ENCODE results near the gene IGF1. TPM values are rescaled to one million over a fixed set of nuclear protein-coding genes. Genes with fewer than 3 reads are reported as not detected.
A peak's percentile ranks its signal among the peaks of the same experiment; 100 is the strongest.

IGF1 gene
- total RNA-seq, 2 donors from 2014 or later = 0.79 to 2.0 TPM

DNA sequence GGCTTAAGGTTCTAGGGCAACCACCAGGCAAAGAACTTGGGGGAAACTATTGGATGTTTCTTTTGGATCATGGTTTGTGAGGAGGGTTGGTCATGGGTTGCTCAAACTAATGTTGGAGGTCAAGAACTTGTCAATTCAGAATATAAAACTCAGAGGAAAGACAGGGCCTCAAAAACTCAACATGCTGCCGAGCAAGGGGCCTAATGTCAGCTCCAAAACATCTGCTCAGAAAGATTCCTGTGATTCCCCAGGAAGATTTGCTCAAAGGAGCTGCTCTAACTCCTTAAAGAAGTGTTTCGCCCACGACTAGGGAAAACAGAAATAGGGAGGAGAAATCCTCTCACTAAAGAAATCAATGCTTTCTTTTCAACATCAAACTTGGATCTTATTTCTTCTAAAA, 3.7 kb upstream of the IGF1 start:
- ATAC-seq (replicated peaks in 1 of 2) (peak; percentile 30 to 55), DNase-seq (peak; percentile 5 to 25)
- H3K4me1 Mint-ChIP-seq (ENCODE audit: low read depth) = peaks cover 34% of the 10 kb centered on the region
- H3K27me3 Mint-ChIP-seq (ENCODE audit: low read depth) = no peaks in the 10 kb centered on the region
- H3K36me3 Mint-ChIP-seq (ENCODE audit: insufficient read depth in 2 of 2) = no peaks in the 10 kb centered on the region
- peak overlapping the region; percentile 47 to 75 for H3K4me3 Mint-ChIP-seq
- H3K9me3 Mint-ChIP-seq = no peaks in the 10 kb centered on the region
- H3K27ac Mint-ChIP-seq = peak overlapping the region; percentile 93

DNA sequence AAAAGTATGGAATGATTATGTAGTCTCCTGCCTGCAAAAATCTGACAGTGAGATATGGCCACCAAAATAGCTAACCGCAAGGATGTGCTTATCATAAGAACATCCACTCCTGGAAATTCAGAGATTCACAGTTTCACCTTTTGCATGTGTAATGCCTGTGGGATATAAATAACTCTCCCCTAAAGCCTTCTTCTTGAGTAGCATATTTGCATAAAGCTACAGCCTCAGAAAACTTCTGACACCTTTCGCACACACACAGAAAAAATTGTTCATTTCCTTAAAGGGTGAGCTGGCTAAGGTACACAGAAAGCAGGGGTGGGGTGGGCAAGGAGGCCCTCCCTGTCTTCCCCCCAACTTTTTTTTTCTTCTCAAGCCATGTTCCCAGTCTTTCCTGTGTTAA, 3.1 kb upstream of the IGF1 start:
- Mint-ChIP-seq H3K9me3 (no peaks in the 10 kb centered on the region), H3K36me3 (ENCODE audit: insufficient read depth in 2 of 2) (no peaks in the 10 kb centered on the region), H3K4me1 (ENCODE audit: low read depth) (peaks cover 34% of the 10 kb centered on the region), H3K27me3 (ENCODE audit: low read depth) (no peaks in the 10 kb centered on the region), H3K4me3 (peak overlapping the region; percentile 47 to 75), H3K27ac (peak overlapping the region; percentile 93)
- peak; percentile 25 to 38 for DNase-seq
- ATAC-seq (replicated peaks in 1 of 2) = peak; percentile 50 to 58

DNA sequence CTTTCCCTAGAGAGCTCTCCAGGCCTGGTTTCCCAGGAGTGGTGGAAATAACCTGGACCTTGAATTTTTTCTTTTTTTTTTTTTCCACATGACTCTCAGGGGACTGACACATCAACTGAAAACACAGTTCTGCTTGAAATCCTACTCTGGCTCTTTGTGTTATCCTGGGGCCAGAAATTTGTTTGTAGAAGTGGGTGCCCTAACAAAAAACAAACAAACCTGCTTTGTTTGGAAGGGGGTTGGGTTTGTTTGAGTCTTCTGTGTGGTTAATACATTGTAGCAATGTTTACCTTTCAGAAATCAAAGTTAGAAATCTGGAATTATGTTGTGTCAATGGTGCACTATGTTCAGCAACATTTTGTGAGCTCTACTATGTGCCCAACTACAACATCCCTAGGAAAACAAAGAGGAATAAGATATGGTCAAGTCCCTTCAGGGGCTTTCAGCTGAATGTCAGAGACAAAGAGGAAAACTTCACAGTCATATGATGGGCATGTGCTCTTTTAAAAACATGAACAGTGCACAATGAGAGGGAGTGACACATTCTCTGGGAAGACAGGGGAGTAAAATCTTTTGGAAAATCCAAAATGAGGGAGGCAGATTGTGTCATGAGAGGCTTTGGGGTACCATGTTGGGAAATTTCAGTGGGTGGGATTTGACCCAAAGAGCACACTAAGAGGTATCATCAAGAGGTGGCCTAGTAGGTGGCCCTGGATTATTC, 1.5 kb upstream of the IGF1 start:
- ATAC-seq (replicated peaks in 1 of 2) = no peak
- Mint-ChIP-seq H3K4me1 (ENCODE audit: low read depth) (peaks cover 39% of the 10 kb centered on the region), H3K36me3 (ENCODE audit: insufficient read depth in 2 of 2) (no peaks in the 10 kb centered on the region), H3K27ac (no peak overlapping the region), H3K27me3 (ENCODE audit: low read depth) (no peaks in the 10 kb centered on the region), H3K9me3 (no peaks in the 10 kb centered on the region), H3K4me3 (no peak overlapping the region)
- no peak for DNase-seq

DNA sequence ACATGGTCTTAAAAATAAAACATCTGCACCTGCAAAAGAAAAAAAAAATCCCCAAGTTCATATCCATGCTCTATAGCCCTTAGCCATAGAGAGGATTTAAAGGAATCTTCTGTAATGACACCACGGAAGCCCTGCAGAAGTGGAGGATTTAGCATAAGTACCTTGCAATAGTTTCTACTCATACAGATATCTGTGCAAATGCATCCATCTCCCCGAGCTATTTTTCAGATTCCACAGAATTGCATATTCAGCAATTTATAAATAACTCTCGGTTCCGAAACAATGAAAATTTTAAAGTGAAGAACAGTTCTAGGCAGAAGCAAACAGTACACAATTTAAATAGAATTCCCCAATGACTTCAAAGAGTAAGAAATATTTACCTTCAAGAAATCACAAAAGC, 424 bp downstream of the IGF1 start:
- no peak overlapping the region for H3K27ac Mint-ChIP-seq
- no peaks in the 10 kb centered on the region for H3K36me3 Mint-ChIP-seq (ENCODE audit: insufficient read depth in 2 of 2)
- no peaks in the 10 kb centered on the region for H3K9me3 Mint-ChIP-seq
- H3K4me1 Mint-ChIP-seq (ENCODE audit: low read depth) = peaks cover 49% of the 10 kb centered on the region
- ATAC-seq (replicated peaks in 1 of 2) (no peak), DNase-seq (no peak)
- peaks cover 12% of the 10 kb centered on the region for H3K27me3 Mint-ChIP-seq (ENCODE audit: low read depth)
- H3K4me3 Mint-ChIP-seq = no peak overlapping the region

DNA sequence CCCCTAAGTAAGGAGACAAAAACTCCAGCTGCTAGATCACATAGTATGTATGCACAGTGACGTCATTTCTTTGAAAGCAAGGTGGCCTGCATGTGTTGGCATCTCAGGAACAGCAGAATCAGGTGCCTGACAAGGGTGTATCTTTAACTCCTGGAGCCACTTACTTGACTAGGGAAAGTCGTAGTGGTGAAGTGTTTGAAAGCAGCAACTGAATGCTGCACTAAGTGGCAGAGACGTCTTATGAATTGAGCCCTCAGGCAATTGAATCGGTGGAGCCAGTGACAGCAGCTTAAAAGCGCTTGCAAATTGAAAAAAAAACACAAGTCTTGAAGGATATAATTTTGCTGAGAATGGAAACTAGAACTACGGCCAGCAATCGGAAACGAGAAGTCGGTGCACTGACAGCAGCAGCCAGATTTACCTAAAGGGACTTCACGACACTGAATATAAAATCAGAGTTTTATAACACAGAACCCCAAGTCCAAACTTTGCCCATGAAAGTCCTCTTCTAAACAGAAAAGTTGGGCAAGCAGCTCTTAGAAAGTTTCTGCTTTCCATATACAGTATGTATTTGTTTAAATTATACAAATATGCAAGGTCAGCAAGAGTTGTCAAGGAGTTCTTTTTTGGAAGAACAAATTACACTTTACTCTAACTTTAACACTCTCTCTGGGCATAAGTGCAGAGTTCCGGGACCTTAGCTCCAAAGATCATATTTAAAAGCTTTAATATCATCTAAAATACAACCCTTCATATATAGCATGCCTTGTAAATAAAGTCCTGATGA, 1.1 kb downstream of the IGF1 start:
- H3K4me3 Mint-ChIP-seq = no peak overlapping the region

DNA sequence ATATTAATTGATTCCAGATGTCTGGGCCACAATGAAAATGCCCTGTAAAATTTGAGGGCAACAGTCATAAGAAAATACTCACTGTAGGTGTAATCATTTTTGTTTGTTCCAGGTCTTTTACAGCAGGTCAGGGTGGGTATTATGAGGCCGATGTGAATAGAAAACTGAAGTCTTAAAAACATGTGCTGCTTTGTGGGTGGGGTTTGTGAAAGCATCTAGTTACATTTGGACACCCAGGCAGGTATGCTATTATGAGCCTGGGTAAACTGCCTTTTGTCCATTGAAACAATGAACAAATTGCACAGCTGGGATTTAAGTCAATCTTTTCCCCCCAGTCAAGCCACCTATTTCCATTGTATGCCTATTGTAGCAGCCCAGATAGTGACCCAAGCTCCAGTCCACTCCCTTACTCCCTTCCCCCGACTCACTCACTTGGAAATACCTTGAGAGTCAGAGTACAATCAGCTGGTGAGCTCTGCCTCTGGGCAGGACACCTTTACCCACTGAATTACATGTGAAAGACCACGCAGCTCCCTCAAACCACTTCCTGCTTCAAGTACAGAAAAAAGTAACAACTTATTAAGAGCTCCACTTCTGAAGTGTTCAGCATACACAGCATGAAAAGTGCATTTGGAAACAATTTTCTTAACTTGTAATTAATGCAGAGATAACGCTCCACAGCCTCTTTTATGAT, 1.8 kb downstream of the IGF1 start:
- Mint-ChIP-seq H3K4me1 (ENCODE audit: low read depth) (peaks cover 49% of the 10 kb centered on the region), H3K27me3 (ENCODE audit: low read depth) (peaks cover 12% of the 10 kb centered on the region), H3K4me3 (no peak overlapping the region), H3K36me3 (ENCODE audit: insufficient read depth in 2 of 2) (no peaks in the 10 kb centered on the region), H3K9me3 (no peaks in the 10 kb centered on the region), H3K27ac (no peak overlapping the region)
- peak; percentile 59 to 68 for DNase-seq
- peak; percentile 66 to 76 for ATAC-seq (replicated peaks in 1 of 2)

More for the DNA sequence above, 1.1 kb downstream of the IGF1 start:
- DNase-seq = peak; percentile 10 to 15
- ATAC-seq (replicated peaks in 1 of 2) = peak; percentile 26 to 36
- H3K4me1 Mint-ChIP-seq (ENCODE audit: low read depth) = peaks cover 49% of the 10 kb centered on the region
- H3K9me3 Mint-ChIP-seq = no peaks in the 10 kb centered on the region
- H3K27me3 Mint-ChIP-seq (ENCODE audit: low read depth) = peaks cover 12% of the 10 kb centered on the region
- no peaks in the 10 kb centered on the region for H3K36me3 Mint-ChIP-seq (ENCODE audit: insufficient read depth in 2 of 2)
- no peak overlapping the region for H3K27ac Mint-ChIP-seq

DNA sequence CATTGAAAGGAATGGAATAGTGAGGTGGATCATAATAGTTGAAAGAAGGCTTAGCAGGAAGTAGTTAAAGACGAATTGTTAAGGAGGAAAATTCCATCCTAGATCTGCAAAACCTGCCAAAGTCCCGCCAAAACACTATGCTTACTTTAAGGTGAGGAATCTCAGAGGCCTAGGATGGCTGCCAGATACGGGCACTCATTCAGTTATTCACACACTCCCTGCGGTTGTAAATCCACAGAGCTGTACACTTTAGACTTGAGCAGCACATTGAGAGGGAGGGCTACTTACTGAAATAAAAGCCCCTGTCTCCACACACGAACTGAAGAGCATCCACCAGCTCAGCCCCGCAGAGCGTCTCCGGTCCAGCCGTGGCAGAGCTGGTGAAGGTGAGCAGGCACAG, 5.0 kb downstream of the IGF1 start:
- Mint-ChIP-seq H3K36me3 (ENCODE audit: insufficient read depth in 2 of 2) (no peaks in the 10 kb centered on the region), H3K4me3 (no peak overlapping the region), H3K27ac (no peak overlapping the region), H3K9me3 (no peaks in the 10 kb centered on the region), H3K4me1 (ENCODE audit: low read depth) (peaks cover 47% of the 10 kb centered on the region), H3K27me3 (ENCODE audit: low read depth) (peaks cover 19% of the 10 kb centered on the region)
- DNase-seq (no peak), ATAC-seq (replicated peaks in 1 of 2) (no peak)

DNA sequence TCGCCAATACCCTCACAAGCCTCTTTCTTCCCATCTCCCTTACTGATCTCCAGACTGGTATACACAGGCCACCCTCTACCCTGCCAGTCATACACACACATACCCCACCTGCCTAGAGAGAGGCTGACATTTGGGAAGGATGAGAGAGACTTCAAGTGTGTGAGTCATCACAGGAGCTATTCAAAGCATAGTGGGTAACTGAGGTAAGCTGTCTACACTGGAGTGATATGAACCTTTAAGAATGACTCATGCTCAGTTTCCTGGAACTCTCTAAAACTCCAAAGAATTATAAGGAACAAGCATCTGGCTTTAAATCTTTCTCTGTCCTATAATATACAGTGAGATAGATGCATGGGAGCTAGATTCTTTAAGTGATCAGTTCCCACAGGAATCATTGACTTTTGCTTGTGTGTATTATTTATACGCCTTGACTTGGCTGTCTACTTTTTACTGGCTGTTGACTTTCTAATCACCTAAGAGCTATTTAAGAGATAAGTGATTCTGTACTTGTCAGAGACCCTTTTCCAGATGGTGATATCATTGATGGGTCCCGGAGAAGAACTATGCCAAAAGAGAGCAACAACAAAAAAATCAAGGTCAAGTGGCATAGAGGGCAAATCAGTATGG, 5.8 kb downstream of the IGF1 start:
- DNase-seq (peak; percentile 19 to 43), ATAC-seq (replicated peaks in 1 of 2) (peak; percentile 89 to 93)
- peaks cover 19% of the 10 kb centered on the region for H3K27me3 Mint-ChIP-seq (ENCODE audit: low read depth)
- peak overlapping the region in 1 of 2 donors; percentile 1 for H3K4me3 Mint-ChIP-seq
- H3K9me3 Mint-ChIP-seq = no peaks in the 10 kb centered on the region
- peaks cover 47% of the 10 kb centered on the region for H3K4me1 Mint-ChIP-seq (ENCODE audit: low read depth)
- no peak overlapping the region for H3K27ac Mint-ChIP-seq
- no peaks in the 10 kb centered on the region for H3K36me3 Mint-ChIP-seq (ENCODE audit: insufficient read depth in 2 of 2)

DNA sequence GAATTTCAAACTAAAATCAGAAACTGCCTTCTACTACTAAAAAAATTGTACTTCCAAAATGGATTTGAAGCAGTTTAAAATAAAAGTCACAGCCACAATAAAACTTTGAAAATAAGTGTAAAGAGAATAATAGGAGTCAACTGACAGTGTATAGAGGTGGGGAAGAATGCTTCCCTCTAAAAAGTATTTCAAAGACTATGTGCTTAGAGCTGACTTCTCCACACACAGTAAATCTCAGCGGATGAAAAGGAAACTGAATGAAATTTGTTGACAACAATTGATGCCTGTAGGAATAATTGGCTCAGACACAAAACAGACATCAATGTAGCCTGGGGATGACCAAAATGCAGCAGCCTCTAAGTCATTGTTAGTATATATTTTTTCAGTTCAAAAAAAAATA, 7.9 kb downstream of the IGF1 start:
- no peak for ATAC-seq (replicated peaks in 1 of 2)

DNA sequence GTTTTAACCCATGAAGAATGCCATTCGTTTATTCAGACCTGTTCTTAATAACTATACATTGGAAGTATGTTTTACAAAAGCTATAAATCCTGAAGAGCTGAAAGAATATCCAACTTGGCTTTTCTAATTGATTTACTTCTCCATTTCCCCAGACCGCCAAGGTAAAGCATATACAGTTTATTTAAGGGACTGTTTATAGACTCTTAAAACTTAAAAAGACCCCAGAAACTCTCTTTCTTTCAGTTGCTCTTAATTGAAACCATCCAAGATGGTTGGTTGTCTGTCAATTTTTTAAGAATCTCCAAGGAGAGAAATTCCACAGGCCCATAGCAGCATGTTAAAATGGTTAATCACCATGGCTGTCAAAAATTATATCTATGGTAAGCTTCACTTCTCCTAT, 8.8 kb downstream of the IGF1 start:
- H3K27me3 Mint-ChIP-seq (ENCODE audit: low read depth) = peaks cover 47% of the 10 kb centered on the region

More for the DNA sequence above, 7.9 kb downstream of the IGF1 start:
- H3K4me3 Mint-ChIP-seq = no peak overlapping the region
- H3K36me3 Mint-ChIP-seq (ENCODE audit: insufficient read depth in 2 of 2) = no peaks in the 10 kb centered on the region
- H3K27me3 Mint-ChIP-seq (ENCODE audit: low read depth) = peaks cover 38% of the 10 kb centered on the region
- H3K4me1 Mint-ChIP-seq (ENCODE audit: low read depth) = peaks cover 47% of the 10 kb centered on the region
- H3K27ac Mint-ChIP-seq = no peak overlapping the region
- DNase-seq = no peak
- H3K9me3 Mint-ChIP-seq = no peaks in the 10 kb centered on the region

DNA sequence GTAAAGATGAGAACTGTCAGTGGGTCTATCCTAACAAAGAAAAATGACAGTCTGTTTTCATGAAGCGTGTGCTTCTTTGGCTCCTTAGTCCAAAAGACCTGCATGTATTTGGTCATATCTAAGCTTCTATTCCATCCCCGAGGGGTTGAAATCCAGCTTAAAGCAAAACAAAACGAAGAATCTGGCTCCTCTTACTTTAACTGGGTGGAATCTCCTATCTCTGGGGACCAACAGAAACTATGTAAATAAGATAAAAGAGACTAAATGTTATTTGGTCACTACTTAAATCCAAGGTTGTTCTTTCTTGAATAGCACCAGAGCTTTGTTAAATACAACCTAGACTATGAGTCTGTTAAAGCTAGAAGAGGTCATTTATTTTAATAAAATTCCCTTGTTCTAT, 9.4 kb downstream of the IGF1 start:
- peaks cover 48% of the 10 kb centered on the region for H3K27me3 Mint-ChIP-seq (ENCODE audit: low read depth)
- H3K27ac Mint-ChIP-seq = no peak overlapping the region
- no peak for DNase-seq
- H3K4me3 Mint-ChIP-seq = no peak overlapping the region
- peaks cover 32% of the 10 kb centered on the region for H3K4me1 Mint-ChIP-seq (ENCODE audit: low read depth)
- H3K36me3 Mint-ChIP-seq (ENCODE audit: insufficient read depth in 2 of 2) = no peaks in the 10 kb centered on the region
- H3K9me3 Mint-ChIP-seq = no peaks in the 10 kb centered on the region
- no peak for ATAC-seq (replicated peaks in 1 of 2)

More for the DNA sequence above, 8.8 kb downstream of the IGF1 start:
- Mint-ChIP-seq H3K36me3 (ENCODE audit: insufficient read depth in 2 of 2) (no peaks in the 10 kb centered on the region), H3K27ac (no peak overlapping the region), H3K9me3 (no peaks in the 10 kb centered on the region), H3K4me3 (no peak overlapping the region), H3K4me1 (ENCODE audit: low read depth) (peaks cover 38% of the 10 kb centered on the region)
- DNase-seq (no peak), ATAC-seq (replicated peaks in 1 of 2) (no peak)

DNA sequence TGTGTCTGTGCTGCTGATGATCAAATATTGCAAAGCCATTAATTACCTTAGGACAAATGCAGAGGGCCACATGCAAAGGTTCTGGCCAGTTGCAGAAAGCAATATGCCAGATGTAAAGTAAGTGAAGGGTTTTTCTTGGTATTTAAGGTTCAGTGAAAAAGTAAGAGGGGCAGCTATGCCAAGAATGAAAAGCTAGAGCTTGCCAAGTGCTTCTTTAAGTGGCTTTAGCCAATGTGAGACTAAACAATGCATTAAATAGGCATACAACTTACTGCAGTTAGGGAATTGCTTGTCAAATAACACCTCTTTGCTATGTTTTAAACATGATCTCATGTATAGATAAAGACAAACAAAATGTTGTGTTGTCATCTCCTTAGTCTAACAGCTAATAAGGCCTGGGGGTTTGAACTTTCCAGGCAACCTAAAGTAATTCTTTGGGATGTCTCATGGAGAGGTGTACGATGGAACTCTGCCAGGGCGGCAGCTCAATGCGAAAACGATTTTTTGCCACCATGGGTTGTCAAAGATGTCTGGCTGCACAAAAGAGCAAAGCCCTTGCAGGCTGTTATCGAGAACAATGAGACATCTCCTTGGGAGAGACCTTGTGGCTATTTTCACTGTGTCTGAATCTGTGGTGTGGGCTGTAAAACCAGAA, 12.0 kb downstream of the IGF1 start:
- Mint-ChIP-seq H3K4me1 (ENCODE audit: low read depth) (peaks cover 9% of the 10 kb centered on the region), H3K4me3 (no peak overlapping the region), H3K27me3 (ENCODE audit: low read depth) (peaks cover 41% of the 10 kb centered on the region), H3K9me3 (no peaks in the 10 kb centered on the region), H3K36me3 (ENCODE audit: insufficient read depth in 2 of 2) (no peaks in the 10 kb centered on the region), H3K27ac (no peak overlapping the region)
- no peak for DNase-seq
- ATAC-seq (replicated peaks in 1 of 2) = no peak

Data from activated T-cell treated with anti-CD3 and anti-CD28 coated beads, Interleukin-2, amount 50 U/mL, for 72 hours (primary cell).